Measurements from ENCODE around the gene POU6F2.
A peak's percentile ranks its signal among the peaks of the same experiment; 100 is the strongest.
"Not testable (repeated sequence)": the region's sequence is repeated elsewhere in the genome, so short reads cannot be mapped to it uniquely, and the experiment has no call there.

Gene POU6F2

GRCh38 chr7:39313974-39314373, 336.3 kb downstream of the POU6F2 start:
- DNase-seq = no peak

DNA sequence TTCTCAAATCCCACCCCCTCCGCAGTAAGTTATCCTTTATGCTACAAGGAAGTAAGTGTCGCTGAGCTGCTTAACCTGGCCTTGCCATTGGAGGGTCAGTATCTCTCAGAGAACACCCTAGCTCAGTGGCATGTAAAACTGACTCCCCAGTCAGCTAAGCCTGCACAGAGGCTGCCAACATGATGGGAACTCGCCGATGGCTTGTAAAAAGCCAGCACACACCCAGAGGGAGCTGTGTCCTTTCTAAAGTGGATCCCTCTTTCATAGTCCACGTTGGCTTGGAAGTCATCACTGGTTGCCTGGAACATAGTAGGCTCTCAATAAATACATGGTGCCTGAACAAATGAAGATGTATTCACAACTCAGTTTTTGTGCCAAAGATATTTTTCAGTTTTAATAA, 339.4 kb downstream of the POU6F2 start:
- DNase-seq = no peak

DNA sequence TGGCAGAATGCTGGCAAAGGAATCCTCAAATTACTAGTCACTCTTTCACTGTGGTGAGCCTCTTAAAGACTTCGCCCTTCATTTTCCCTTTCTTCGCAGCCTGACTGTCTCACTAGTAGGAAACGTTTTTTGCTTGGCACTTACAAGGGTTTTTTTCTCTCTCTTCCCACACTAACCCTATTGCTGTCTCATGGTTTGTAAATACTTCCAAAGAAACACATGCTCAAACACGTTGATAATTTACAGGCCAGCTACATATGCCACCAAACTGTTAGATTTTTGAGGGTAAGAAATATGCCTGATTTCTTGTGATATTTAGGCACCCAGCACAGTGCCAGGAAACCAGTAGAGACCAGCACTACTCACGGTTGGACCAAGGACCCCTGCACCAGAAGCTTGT, 340.2 kb downstream of the POU6F2 start:
- DNase-seq = no peak

DNA sequence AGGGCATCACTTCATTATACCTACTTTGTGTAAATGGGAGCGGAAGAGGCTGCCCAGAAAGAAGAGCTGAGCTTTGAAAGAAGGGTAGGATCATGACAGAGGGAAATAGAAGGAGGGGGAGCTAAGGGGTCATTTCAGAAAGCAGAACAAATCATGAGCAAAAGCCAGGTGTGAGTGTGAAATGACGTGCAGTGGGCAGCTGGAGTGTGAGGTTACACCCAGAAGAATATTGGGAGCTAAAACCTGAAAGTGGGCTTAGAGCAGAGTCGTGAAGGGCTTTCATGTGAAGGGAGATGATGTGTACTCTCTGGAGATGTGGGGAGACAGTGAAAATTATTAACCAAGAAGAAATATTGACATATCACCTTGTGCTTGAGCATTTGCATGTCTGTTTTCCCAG, 343.5 kb downstream of the POU6F2 start:
- no peak for DNase-seq

- DNase-seq = no peak
Measured at GRCh38 chr7:39321909-39322498, 344.3 kb downstream of the POU6F2 start.

- DNase-seq = no peak
Measured at GRCh38 chr7:39324139-39324760, 346.5 kb downstream of the POU6F2 start.

DNA sequence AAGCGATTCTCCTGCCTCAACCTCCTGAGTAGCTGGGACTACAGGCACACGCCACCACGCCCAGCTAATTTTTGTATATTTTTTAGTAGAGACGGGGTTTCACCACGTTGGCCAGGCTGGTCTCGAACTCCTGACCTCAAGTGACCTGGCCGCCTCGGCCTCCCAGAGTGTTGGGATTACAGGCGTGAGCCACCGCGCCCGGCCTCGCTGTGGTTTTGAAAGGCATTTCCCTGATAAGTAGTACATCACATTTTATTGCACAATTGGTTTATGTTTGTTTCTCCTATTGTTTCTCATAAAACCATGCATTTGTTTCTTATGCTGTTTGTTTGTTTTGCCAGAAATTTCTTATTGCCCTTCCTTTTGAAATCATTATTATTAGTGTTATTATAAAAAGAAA, 353.9 kb downstream of the POU6F2 start:
- DNase-seq = not testable (repeated sequence)

- no peak for DNase-seq
Measured at GRCh38 chr7:39332142-39332541, 354.4 kb downstream of the POU6F2 start.

- DNase-seq = no peak
Measured at GRCh38 chr7:39333701-39334100, 356.0 kb downstream of the POU6F2 start.

DNA sequence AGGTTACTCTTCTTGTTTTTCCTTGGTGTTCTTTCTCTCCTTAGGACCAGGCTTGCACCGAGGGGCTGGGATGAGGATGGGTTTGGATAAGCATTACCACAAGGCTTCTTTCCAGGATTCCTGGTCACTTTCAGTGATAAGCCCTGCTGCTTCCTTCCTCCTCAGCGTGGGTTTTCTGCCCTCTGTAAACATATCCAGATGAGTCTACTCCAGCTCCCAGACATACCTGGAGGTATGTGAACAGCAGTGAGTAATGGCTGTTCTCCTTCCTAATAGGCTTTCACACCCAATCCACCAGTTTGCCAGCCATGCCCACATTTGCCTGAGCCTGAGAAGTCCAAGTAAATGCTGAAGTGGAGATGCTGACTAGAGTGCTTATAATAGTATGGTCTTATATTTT, 358.7 kb downstream of the POU6F2 start:
- DNase-seq = no peak

- DNase-seq = no peak
Measured at GRCh38 chr7:39338716-39339115, 361.0 kb downstream of the POU6F2 start.

DNA sequence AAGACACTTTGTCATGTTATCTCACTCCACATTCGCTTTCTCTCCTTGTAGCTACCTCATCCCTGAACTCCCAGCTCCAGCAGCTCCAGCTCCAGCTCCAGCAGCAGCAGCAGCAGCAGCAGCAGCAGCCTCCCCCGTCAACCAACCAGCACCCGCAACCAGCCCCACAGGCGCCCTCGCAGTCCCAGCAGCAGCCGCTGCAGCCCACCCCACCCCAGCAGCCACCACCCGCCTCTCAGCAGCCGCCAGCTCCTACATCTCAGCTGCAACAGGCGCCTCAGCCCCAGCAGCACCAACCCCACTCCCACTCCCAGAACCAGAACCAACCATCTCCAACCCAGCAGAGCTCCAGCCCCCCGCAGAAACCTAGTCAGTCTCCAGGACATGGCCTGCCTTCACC, 361.9 kb downstream of the POU6F2 start:
- DNase-seq = no peak

GRCh38 chr7:39341083-39341482, 363.4 kb downstream of the POU6F2 start:
- no peak for DNase-seq

GRCh38 chr7:39342763-39343162, 365.1 kb downstream of the POU6F2 start:
- DNase-seq = no peak

- DNase-seq = no peak
Measured at GRCh38 chr7:39349452-39350123, 371.9 kb downstream of the POU6F2 start.

GRCh38 chr7:39353615-39354376, 376.1 kb downstream of the POU6F2 start:
- DNase-seq = peak; percentile 17

- DNase-seq = no peak
Measured at GRCh38 chr7:39355664-39356063, 378.0 kb downstream of the POU6F2 start.

DNA sequence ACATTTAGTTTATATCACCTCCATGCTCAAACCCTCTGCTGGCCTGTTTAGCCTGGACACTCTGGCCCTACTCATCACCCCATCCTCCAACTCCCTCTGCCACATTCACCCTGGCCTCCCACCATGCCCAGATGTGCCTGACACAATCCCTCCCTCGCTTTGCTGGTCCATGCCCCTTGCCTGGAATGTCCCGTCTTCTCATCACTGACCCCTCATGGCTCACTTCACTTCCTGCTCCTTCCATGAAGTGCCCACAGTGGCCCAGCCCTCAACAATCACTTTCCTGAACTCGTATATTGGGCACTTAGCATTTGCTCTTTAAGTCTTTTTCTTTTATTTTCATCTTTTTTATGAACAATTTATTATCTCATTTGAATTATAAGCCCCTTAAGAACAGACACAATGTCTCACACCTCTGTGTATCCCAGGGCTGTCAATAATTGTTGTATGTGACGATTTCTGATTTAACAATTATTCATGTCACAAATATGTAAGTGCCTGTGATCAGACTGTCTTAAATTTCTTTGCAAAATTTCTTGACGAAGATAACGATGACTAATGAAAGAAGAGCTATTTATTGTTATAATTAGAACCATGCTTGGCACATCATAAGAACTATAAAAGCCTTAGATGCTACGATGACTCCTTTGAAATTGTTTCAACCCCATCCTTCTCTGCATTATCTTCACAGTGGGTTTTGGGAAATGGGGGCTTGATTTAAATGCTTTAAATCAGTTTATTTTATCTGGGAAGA, 378.6 kb downstream of the POU6F2 start:
- no peak for DNase-seq

DNA sequence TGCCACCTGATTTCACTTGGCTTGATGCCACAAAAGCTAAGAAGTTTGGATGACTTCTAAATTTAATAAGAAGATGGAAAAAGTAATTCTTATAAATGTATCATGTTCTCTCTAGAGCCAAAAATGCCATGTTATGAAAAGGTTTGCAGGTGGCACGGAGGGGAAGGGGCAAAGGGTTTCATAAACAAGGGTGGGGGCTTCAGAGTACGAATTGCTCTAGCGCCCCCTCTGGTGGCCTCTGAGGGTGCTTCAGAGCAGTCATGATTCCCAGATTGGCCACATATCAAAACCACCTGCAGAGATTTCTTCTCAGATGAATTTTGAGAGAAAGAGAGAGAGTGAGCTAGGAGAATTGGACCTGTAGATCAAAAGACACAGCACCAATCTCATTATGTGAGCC, 379.9 kb downstream of the POU6F2 start:
- DNase-seq = peak; percentile 4

DNA sequence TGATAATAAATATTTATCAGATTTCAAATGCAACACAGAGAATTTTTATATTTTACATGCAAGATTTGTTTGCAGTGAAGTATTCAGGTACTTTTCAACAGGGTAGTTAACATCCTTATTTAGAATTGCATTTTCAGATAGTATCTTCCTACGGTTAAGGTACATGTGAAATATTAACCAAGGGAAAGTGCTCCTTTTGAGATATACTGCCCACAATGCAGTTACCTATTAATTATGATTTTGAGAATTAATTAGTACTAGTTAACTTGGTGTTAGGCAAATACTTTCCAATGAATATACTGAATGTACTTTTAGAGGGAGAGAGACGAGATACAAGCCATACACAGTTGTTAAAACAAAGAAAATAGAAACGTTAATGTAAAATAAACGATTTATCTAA, 382.3 kb downstream of the POU6F2 start:
- DNase-seq = no peak

DNA sequence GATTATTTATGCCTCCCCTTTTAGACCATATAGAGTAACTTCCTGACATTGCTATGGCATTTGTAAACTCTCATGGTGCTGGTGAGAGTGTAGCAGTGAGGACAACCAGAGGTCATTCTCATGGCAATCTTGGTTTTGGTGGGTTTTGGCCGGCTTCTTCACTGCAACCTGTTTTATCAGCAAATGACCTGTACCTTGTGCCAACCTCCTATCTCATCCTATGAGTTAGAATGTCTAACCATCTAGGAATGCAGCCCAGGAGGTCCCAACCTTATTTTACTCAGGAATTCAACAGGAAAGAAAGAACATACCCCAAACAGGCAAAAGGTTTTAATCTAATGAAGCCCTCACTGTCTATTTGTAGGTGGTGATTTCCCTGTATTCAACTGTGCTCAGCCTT, 383.1 kb downstream of the POU6F2 start:
- no peak for DNase-seq

GRCh38 chr7:39365751-39366295, 388.1 kb downstream of the POU6F2 start:
- no peak for DNase-seq

DNA sequence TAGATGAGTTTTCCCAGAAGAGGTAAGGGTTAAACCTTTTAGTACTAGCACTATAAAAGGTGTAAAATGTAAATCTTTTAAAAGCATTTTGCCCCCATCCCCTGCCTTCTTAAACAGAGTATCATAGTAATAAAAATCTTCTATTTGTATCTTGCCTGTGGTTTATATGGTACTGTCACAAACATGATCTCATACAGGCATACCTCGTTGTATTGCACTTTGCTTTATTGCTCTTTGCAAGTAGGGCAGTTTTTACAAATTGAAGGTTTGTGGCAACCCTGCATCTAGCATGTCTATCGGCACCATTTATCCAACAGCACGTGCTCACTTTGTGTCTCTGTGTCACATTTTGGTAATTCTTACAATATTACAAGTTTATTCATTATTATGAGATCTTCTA, 389.7 kb downstream of the POU6F2 start:
- DNase-seq = no peak

All from NCI-H748 treated with DMSO at 0.1 percent for 48 hours (cell line).